Loucy (cell line): Measurements from ENCODE around the gene LUM.

ENCODE experiments used
- CTCF ChIP-seq: fragments of 200-600 bp; sonication (generic); conservative IDR thresholded peaks from 2 replicates; pipeline ENCODE4 v1.5.1; 2014; ENCODE audit warnings: mild to moderate bottlenecking, antibody characterized with exemption, low read length
- EZH2phosphoT487 ChIP-seq: fragments of 200-600 bp; IDR thresholded peaks from 2 replicates; pipeline ENCODE4 v1.6.1; 2018; ENCODE audit warnings: antibody characterized with exemption, mild to moderate bottlenecking, moderate library complexity, borderline replicate concordance

- TF ChIP-seq CTCF = no peak
- no peak for TF ChIP-seq EZH2phosphoT487
Measured at GRCh38 chr12:91053951-91054715, 57.2 kb downstream of the LUM start.
